CD14-positive monocyte (primary cell): Measurements from ENCODE around the gene NIFK. TPM values are rescaled to one million over a fixed set of nuclear protein-coding genes. Genes with fewer than 3 reads are reported as not detected.

Experiments
- DNase-seq, 3 donors: peaks; one replicate each; pipeline ENCODE4 v3.0.0-alpha.2; 2011 to 2022
- H2AFZ ChIP-seq: 2 replicates; pipeline ENCODE4 v1.6.0; 2012; ENCODE audit warnings: mild to moderate bottlenecking, low read depth, low read length, inconsistent platforms; ENCODE audit not compliant: insufficient read depth, poor library complexity, severe bottlenecking
- H3K27ac ChIP-seq, 2 donors: 1 replicate in 1 of 2; 2 replicates in 1 of 2; pipeline ENCODE4 v1.5.1; 2012 to 2013; ENCODE audit warnings: low read length in 2 of 2, control low read depth in 1 of 2, inconsistent platforms in 1 of 2, low read depth in 1 of 2, mild to moderate bottlenecking in 1 of 2
- H3K27me3 ChIP-seq, 2 donors: one replicate each; pipeline versions ENCODE4 v1.6.0 to v1.6.1; 2011 to 2013; ENCODE audit warnings: low read length in 2 of 2; ENCODE audit not compliant: control insufficient read depth in 2 of 2, insufficient read depth in 2 of 2
- H3K36me3 ChIP-seq, 2 donors: replicated peaks in 1 of 2; 1 replicate in 1 of 2; 2 replicates in 1 of 2; pipeline versions ENCODE4 v1.5.1 to v1.6.1; 2012 to 2013; ENCODE audit warnings: low read length in 2 of 2, control low read depth in 1 of 2, inconsistent platforms in 1 of 2, mild to moderate bottlenecking in 1 of 2; ENCODE audit not compliant: insufficient read depth in 2 of 2, control insufficient read depth in 1 of 2
- H3K4me1 ChIP-seq, 2 donors: 1 replicate in 1 of 2; 2 replicates in 1 of 2; pipeline versions ENCODE4 v1.5.1 to v1.6.1; 2012 to 2013; ENCODE audit warnings: low read length in 2 of 2, control low read depth in 1 of 2, inconsistent platforms in 1 of 2, mild to moderate bottlenecking in 1 of 2, moderate library complexity in 1 of 2; ENCODE audit not compliant: insufficient read depth in 2 of 2, control insufficient read depth in 1 of 2
- H3K4me2 ChIP-seq: replicated peaks from 2 replicates; pipeline ENCODE3; 2012; ENCODE audit warnings: low read length, moderate library complexity, mild to moderate bottlenecking; ENCODE audit not compliant: poor library complexity, severe bottlenecking; ENCODE audit errors: extremely low read depth
- H3K4me3 ChIP-seq, 3 experiments: fragments of 200-600 bp in 1 of 3; sonication (generic) in 1 of 3; replicated peaks in 1 of 3; 1 replicate in 2 of 3; 2 replicates in 1 of 3; pipeline ENCODE4 v1.5.1; 2011 to 2013; ENCODE audit warnings: low read length in 3 of 3, mild to moderate bottlenecking in 3 of 3, control low read depth in 2 of 3, low read depth in 2 of 3, inconsistent platforms in 1 of 3, moderate library complexity in 1 of 3
- H3K79me2 ChIP-seq: 2 replicates; pipeline ENCODE4 v1.6.0; 2012; ENCODE audit warnings: mild to moderate bottlenecking, control low read depth, inconsistent platforms, low read length, moderate library complexity; ENCODE audit not compliant: insufficient read depth
- H3K9ac ChIP-seq: 2 replicates; pipeline ENCODE4 v1.6.0; 2017; ENCODE audit warnings: low read length, mild to moderate bottlenecking; ENCODE audit not compliant: insufficient read depth, poor library complexity, severe bottlenecking
- H3K9me3 ChIP-seq, 2 donors: replicated peaks in 1 of 2; 1 replicate in 1 of 2; 2 replicates in 1 of 2; pipeline versions ENCODE4 v1.5.1 to v1.6.1; 2012 to 2013; ENCODE audit warnings: low read length in 2 of 2, control low read depth in 1 of 2; ENCODE audit not compliant: control insufficient read depth in 1 of 2, insufficient read depth in 1 of 2
- H4K20me1 ChIP-seq: 2 replicates; pipeline ENCODE4 v1.6.0; 2012; ENCODE audit warnings: mild to moderate bottlenecking, low read length, control low read depth, moderate library complexity; ENCODE audit not compliant: insufficient read depth
- H3K27ac Mint-ChIP-seq, 7 donors: one replicate each; pipeline ENCODE4 v1.8.0; 2020; ENCODE audit warnings: mild to moderate bottlenecking in 7 of 7, mixed read lengths in 7 of 7, moderate library complexity in 6 of 7, inconsistent platforms in 2 of 7
- H3K27me3 Mint-ChIP-seq, 3 donors: one replicate each; pipeline ENCODE4 v1.8.0; 2021 to 2022; ENCODE audit warnings: low read depth in 3 of 3, mild to moderate bottlenecking in 3 of 3, mixed read lengths in 3 of 3, moderate library complexity in 3 of 3, inconsistent platforms in 1 of 3
- H3K36me3 Mint-ChIP-seq, 2 donors: one replicate each; pipeline ENCODE4 v1.8.0; 2020; ENCODE audit warnings: mixed read lengths in 2 of 2, inconsistent platforms in 1 of 2, mild to moderate bottlenecking in 1 of 2
- H3K4me1 Mint-ChIP-seq: one replicate; pipeline ENCODE4 v1.8.0; 2020; ENCODE audit warnings: mild to moderate bottlenecking, mixed read lengths
- H3K4me3 Mint-ChIP-seq, 2 donors: one replicate each; pipeline ENCODE4 v1.8.0; 2020; ENCODE audit warnings: mild to moderate bottlenecking in 2 of 2, mixed read lengths in 2 of 2, moderate library complexity in 1 of 2
- H3K9me3 Mint-ChIP-seq, 7 donors: one replicate each; pipeline ENCODE4 v1.8.0; 2020 to 2022; ENCODE audit warnings: mixed read lengths in 7 of 7, mild to moderate bottlenecking in 6 of 7, moderate library complexity in 6 of 7, inconsistent platforms in 2 of 7
- WGBS: methylation state at CpG from one replicate; pipeline ENCODE4 v1.1.5; 2013; ENCODE audit warnings: missing lambda C conversion rate; ENCODE audit not compliant: insufficient coverage; 5-methylcytosine and 5-hydroxymethylcytosine counted together
- intact Hi-C, 2 donors: fragments of 100-400 bp; cut with micrococcal nuclease; formaldehyde crosslinking; loops; one replicate each; pipeline versions ENCODE4 v1.15.0 to v1.15.1; 2023
- polyA plus RNA-seq, 3 donors: library from polyadenylated mRNA; depleted of rRNA in 1 of 3; unstranded in 2 of 3; stranded (reverse) in 1 of 3; fragments of 300-500 nt in 2 of 3; fragments of >200 nt in 1 of 3; fragmentation: Illumina TruSeq in 2 of 3; gene quantifications; 1 replicate in 2 of 3; 2 replicates in 1 of 3; pipeline ENCODE4 v1.2.3, GENCODE V29; 2012 to 2021
- TF ChIP-seq, protein P1 (sequence below): fragments of 200-600 bp; IDR thresholded peaks from one replicate; pipeline ENCODE4 v1.8.0; 2022; ENCODE audit warnings: antibody characterized with exemption, mild to moderate bottlenecking

Gene NIFK
- polyA plus RNA-seq, 3 donors: 6.6 to 32.6 (median 30.6) TPM

DNA sequence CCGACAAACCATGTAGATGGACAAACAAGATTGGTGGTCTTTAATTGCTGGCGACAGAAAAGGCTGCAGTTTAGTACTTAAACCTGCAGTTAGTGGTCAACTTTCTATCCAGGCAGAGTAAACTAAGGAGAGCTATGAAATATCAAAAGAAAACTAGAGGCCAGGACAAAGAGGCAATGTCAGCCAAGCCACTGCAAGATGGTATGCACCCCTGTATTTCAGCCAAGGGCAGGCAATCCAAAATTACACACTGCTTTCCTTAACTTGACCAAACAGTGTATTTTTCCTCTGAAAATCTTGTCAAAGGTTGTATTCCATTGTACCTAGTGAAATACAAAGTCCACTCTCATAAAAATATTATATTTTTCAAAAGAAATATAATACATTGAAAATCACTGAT is 9.3 kb downstream of the NIFK start:
- no peaks in the 10 kb centered on the region for H3K27me3 Mint-ChIP-seq
- Histone ChIP-seq H2AFZ (no peak overlapping the region), H3K9me3 (no peaks in the 10 kb centered on the region), H4K20me1 (no peaks in the 10 kb centered on the region), H3K4me2 (no peak overlapping the region), H3K4me3 (no peak overlapping the region), H3K27ac (no peak overlapping the region), H3K36me3 (peaks cover 52 to 61% of the 10 kb centered on the region in 2 donors), H3K4me1 (peaks cover 2 to 5% of the 10 kb centered on the region in 2 donors), H3K9ac (no peak overlapping the region), H3K79me2 (peaks cover 4% of the 10 kb centered on the region), H3K27me3 (no peaks in the 10 kb centered on the region)
- H3K36me3 Mint-ChIP-seq: peaks cover 51 to 69% of the 10 kb centered on the region in 2 donors
- intact Hi-C loops: no loop called here
- TF ChIP-seq, protein P1, sequence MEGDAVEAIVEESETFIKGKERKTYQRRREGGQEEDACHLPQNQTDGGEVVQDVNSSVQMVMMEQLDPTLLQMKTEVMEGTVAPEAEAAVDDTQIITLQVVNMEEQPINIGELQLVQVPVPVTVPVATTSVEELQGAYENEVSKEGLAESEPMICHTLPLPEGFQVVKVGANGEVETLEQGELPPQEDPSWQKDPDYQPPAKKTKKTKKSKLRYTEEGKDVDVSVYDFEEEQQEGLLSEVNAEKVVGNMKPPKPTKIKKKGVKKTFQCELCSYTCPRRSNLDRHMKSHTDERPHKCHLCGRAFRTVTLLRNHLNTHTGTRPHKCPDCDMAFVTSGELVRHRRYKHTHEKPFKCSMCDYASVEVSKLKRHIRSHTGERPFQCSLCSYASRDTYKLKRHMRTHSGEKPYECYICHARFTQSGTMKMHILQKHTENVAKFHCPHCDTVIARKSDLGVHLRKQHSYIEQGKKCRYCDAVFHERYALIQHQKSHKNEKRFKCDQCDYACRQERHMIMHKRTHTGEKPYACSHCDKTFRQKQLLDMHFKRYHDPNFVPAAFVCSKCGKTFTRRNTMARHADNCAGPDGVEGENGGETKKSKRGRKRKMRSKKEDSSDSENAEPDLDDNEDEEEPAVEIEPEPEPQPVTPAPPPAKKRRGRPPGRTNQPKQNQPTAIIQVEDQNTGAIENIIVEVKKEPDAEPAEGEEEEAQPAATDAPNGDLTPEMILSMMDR: no peak
- peak overlapping the region in 1 of 7 donors; percentile 38 for H3K27ac Mint-ChIP-seq
- H3K4me3 Mint-ChIP-seq: no peak overlapping the region
- 100% methylated on average over 1 of the region's 2 CpGs for WGBS
- no peaks in the 10 kb centered on the region for H3K9me3 Mint-ChIP-seq
- no peak for DNase-seq
- H3K4me1 Mint-ChIP-seq: peaks cover 7% of the 10 kb centered on the region

DNA sequence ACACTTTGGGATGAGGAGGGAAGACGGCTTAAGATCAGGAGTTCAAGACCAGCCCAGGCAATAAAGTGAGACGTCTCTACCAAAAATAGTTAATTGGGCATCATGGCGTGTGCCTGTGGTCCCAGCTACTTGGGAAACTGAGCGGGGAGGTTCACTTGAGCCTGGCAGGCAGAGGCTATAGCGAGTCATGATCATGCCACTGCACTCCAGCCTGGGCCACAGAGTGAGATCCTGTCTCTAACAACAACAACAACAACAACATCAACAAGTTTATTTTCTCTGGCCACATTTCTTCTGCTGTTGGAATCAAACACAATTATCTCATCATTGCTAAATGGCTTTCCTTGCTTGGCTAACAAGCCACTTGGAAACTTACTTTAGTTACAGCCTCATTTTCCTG is 13.4 kb downstream of the NIFK start:
- Mint-ChIP-seq H3K27ac (peak overlapping the region in 1 of 7 donors; percentile 59), H3K36me3 (peaks cover 15 to 29% of the 10 kb centered on the region in 2 donors), H3K9me3 (no peaks in the 10 kb centered on the region), H3K27me3 (no peaks in the 10 kb centered on the region), H3K4me3 (no peak overlapping the region), H3K4me1 (peaks cover 17% of the 10 kb centered on the region)
- Histone ChIP-seq H3K27me3 (no peaks in the 10 kb centered on the region), H3K9ac (no peak overlapping the region), H3K4me1 (peaks cover 6 to 13% of the 10 kb centered on the region in 2 donors), H3K4me3 (no peak overlapping the region), H4K20me1 (no peaks in the 10 kb centered on the region), H2AFZ (no peak overlapping the region), H3K79me2 (no peaks in the 10 kb centered on the region), H3K36me3 (peaks cover 17 to 21% of the 10 kb centered on the region in 2 donors), H3K27ac (no peak overlapping the region), H3K4me2 (no peak overlapping the region), H3K9me3 (no peaks in the 10 kb centered on the region)
- intact Hi-C loops: no loop called here
- DNase-seq: no peak
- WGBS: 95% methylated on average over 5 of the region's 5 CpGs
- TF ChIP-seq, protein P1: no peak
